Dermis blood vessel endothelial cell (primary cell): ENCODE data around the gene AP4M1. TPM values are rescaled to one million over a fixed set of nuclear protein-coding genes. Genes with fewer than 3 reads are reported as not detected.

ENCODE experiments used
- total RNA-seq: library from RNA; depleted of rRNA; stranded (reverse); fragments of >200 nt; gene quantifications from 2 replicates; pipeline ENCODE4 v1.2.3, GENCODE V29; 2014

The AP4M1 gene
- total RNA-seq, 1 donor from 2014 or later = 24.3 TPM

Other genes with a start within 250 kb of the AP4M1 start
- gene OR2AE1, start 224.6 kb upstream of the AP4M1 start, total RNA-seq = 0.34 TPM in 1 of 2 replicates, not detected in the other
- gene TRIM4, start 182.1 kb upstream of the AP4M1 start, total RNA-seq = 29.6 and 30.9 TPM in 2 replicates
- gene GJC3, start 172.0 kb upstream of the AP4M1 start, total RNA-seq = 0.42 and 0.51 TPM in 2 replicates
- gene AZGP1, start 125.6 kb upstream of the AP4M1 start, total RNA-seq = not detected in 2 replicates
- 42.6 and 50.9 TPM in 2 replicates for gene ZKSCAN1, start 86.0 kb upstream of the AP4M1 start, total RNA-seq
- 9.9 and 11.2 TPM in 2 replicates for gene ZSCAN21, start 51.9 kb upstream of the AP4M1 start, total RNA-seq
- gene ZNF3, start 19.9 kb upstream of the AP4M1 start, total RNA-seq = 34.8 and 37.1 TPM in 2 replicates
- gene COPS6, start 12.7 kb upstream of the AP4M1 start, total RNA-seq = 59.1 and 99.7 TPM in 2 replicates
- 63.3 and 138 TPM in 2 replicates for gene MCM7, start 246 bp upstream of the AP4M1 start, total RNA-seq
- 37.1 and 78.6 TPM in 2 replicates for gene TAF6, start 17.7 kb downstream of the AP4M1 start, total RNA-seq
- 31.2 and 39.5 TPM in 2 replicates for gene CNPY4, start 18.0 kb downstream of the AP4M1 start, total RNA-seq
- gene MBLAC1, start 25.3 kb downstream of the AP4M1 start, total RNA-seq = 2.4 and 3.7 TPM in 2 replicates
- 55.1 and 133 TPM in 2 replicates for gene LAMTOR4, start 47.3 kb downstream of the AP4M1 start, total RNA-seq
- gene TRAPPC14, start 57.1 kb downstream of the AP4M1 start, total RNA-seq = 4.1 and 4.7 TPM in 2 replicates
- 0.17 and 0.88 TPM in 2 replicates for gene GAL3ST4, start 67.0 kb downstream of the AP4M1 start, total RNA-seq
- gene GPC2, start 75.7 kb downstream of the AP4M1 start, total RNA-seq = 2.8 and 4.4 TPM in 2 replicates
- gene STAG3, start 76.3 kb downstream of the AP4M1 start, total RNA-seq = 0.17 and 0.23 TPM in 2 replicates
- gene PVRIG, start 118.3 kb downstream of the AP4M1 start, total RNA-seq = not detected in 2 replicates
- gene SPDYE3, start 206.1 kb downstream of the AP4M1 start, total RNA-seq = not detected in 2 replicates